Measurements from ENCODE around the gene ME3. TPM values are rescaled to one million over a fixed set of nuclear protein-coding genes. Genes with fewer than 3 reads are reported as not detected.
A peak's percentile ranks its signal among the peaks of the same experiment; 100 is the strongest.
"Not testable (repeated sequence)": the region's sequence is repeated elsewhere in the genome, so short reads cannot be mapped to it uniquely, and the experiment has no call there.

ME3 gene
- total RNA-seq, 1 donor from 2014 or later, result 1.8 TPM

GRCh38 chr11:86620891-86621521 lies 51.4 kb downstream of the ME3 start:
- ATAC-seq, result no peak

DNA sequence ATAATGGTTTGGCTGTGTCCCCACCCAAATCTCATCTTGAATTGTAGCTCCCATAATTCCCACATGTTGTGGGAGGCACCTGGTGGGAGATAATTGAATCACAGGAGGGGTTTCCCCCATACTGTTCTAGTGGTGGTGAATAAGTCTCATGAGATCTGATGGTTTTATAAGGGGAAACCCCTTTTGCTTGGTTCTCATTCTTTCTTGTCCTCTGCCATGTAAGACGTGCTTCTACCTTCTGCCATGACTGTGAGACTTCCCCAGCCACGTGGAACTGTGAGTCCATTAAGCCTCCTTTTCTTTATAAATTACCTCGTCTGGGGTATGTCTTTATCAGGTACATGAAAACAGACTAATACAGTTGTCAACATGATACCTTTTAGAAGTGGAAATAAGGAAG lies 53.0 kb downstream of the ME3 start:
- not testable (repeated sequence) for ATAC-seq

- ATAC-seq, result no peak
Observed at GRCh38 chr11:86617502-86617901, 54.9 kb downstream of the ME3 start.

GRCh38 chr11:86615487-86615886 lies 56.9 kb downstream of the ME3 start:
- no peak for ATAC-seq

DNA sequence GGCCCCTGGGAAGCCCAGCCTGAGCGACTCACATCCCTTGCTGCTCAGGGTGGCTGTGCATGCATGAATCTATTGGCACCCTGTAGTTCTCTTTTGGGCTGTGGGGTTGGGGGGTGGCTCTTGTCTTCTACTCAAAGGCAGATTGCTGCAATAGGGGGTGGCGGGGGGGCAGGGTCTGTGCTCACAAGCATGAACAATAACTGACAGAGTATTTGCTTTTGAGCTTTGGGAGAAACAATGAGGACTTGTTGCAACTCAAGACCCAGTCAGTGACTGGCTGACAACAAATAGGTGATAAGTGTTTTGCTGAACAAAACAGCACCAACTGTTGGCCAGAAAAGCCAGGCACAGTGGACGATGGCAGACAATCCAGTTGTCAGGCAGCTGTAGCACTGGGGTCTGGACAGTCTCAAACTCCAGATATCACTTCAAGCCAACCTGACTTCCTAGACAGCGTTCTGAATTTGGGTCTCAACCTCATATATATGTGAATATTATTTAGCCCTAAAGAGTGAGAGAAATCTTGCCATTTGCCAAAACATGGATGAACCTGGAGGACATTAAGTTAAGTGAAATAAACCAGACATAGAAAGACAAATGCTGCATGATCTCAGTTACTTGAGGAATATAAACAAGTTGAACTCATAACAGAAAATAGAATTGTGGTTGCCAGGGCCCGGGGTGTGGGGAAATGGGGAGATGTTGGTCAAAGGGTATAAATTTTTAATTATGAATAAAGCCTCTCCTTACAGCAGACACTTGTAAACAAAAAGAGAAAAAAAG lies 61.7 kb downstream of the ME3 start:
- ATAC-seq, result no peak

- ATAC-seq, result peak; percentile 70
Observed at GRCh38 chr11:86608251-86608799, 64.1 kb downstream of the ME3 start.

DNA sequence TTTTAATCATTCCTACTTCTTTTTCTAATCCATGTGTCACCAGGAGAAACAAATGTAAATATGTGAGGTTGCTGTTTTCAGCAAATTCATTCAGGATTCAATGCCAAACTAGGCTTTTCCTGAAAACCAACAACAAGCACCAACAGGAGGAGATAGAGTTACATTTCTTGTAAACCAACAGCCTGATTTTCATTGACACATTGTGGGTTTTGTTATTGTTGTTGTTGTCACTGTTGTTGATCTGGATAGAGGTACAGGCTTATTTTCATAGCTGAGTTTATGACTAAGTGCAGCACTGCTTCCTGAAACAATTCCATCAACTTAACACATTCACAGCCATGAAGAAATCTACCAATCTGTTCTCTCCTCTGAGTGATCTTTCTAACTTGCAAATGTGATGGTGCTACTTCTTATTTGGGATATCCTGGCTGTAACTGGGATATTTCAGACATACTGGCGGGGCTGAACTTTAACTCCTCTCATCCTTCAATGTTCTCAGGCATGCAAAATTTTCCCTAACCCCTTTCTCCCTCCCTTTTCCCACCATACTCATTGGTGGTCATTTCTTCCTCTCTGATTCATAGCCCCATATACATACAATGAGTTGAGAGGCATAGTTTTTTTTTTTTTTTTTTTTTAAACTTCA lies 65.5 kb downstream of the ME3 start:
- no peak for ATAC-seq

- no peak for ATAC-seq
Observed at GRCh38 chr11:86606270-86606835, 66.1 kb downstream of the ME3 start.

DNA sequence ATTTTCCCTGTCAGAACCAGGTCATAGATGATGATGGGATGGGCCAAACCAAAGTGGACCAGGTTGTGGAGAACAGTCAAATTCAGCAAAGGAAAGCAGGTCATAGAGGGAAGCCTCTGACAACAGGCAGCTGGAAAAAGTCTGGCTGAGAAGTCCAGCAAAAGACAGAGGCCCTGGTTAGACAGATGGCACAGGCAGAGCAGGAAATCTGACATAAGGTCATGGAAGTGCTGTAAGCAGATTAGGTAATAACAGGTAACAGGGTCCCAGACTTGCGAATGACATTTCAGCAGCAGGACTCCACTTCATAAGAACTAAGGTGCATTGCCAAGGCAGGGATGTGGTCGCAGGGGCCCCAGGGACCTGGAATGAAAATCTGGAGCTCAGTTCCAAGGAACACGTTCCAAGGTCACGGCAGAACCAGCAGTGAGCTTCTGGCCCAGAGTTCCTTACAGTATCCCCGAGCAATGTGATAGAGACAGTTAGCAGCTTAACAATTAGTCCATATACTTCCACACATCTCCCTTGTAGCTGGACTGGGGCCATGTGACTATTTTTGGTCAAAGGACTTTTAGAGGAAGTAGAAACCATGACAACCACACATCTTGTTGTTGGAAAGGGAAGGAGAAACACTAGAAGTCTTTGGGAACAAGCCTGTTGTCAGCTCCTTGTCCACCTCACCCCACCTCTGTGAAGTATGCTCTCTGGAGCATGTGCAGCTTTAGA lies 75.4 kb downstream of the ME3 start:
- no peak for ATAC-seq

DNA sequence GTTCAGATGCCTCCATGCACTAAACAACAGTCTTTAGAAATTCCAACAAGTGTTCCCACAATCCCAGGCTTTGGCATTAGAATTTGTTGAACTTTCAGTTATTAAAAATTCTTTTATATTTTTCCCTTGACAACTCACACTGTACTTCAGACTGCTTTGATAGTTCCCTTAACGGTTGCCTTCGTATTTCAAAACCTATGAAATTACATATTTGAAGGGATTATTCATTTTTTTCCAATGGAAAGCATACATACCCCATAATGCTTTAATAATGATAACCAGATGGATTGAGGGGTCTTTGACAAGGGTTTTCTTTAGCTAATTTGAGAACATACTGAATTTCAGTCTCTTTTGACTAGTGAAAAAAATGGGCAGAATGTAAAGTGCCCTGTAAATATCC lies 76.5 kb downstream of the ME3 start:
- no peak for ATAC-seq

DNA sequence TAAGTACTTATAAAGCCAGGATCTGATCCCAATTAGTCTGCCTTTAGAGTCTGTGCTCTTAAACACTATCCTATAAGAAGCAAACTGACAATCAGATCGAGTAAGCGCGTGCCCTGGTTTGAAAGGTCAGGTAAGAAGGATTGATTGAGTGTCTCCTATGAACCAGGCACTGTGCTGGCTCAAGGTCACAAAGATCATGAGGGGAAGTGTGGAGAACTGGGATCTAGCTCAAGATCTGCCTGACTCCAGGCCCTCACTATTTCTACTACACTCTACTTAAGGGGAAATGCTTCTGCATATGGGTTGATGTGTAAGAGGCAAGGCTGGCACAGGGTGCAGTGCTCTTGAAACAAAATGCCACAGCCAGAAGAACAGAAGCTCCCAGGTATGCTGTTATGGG lies 77.0 kb downstream of the ME3 start:
- no peak for ATAC-seq

GRCh38 chr11:86594746-86595145 lies 77.7 kb downstream of the ME3 start:
- ATAC-seq, result no peak

- ATAC-seq, result no peak
Observed at GRCh38 chr11:86593833-86594232, 78.6 kb downstream of the ME3 start.

DNA sequence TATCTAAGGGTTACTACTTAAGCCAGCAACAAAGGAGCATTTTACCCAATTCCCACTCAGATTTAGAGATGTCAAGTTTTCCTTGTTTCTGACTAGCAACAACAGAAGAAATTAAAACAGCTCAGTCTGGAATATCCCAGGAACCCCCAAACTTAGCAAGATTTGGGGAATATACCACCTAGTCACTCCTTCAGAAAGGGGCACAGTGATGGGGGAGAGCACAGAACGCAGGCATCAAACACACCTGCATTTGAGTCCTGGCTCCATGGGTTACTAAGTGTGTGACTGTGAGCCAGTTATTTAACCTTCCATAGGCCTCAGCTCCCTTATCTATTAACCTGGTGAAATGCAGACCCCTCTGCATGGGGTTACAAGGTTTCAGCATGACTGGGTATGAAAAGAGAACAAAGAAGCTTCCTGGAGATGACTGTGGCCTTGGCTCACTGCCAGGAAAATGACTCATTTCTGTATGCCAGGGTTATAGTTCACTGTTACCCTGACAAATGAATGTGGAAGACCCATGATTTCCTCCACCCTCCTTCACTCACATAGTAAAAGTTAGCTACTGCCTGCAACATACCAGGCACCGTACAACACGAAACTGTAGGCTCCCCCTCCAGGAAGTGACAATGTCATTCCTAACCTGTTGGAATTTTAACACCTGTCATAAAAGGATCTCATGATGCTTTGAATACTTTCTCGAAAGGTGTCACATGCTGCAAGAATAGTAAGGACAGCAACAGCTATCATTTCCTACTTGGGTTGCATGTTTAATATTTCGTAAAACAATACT lies 79.6 kb downstream of the ME3 start:
- ATAC-seq, result peak; percentile 80

DNA sequence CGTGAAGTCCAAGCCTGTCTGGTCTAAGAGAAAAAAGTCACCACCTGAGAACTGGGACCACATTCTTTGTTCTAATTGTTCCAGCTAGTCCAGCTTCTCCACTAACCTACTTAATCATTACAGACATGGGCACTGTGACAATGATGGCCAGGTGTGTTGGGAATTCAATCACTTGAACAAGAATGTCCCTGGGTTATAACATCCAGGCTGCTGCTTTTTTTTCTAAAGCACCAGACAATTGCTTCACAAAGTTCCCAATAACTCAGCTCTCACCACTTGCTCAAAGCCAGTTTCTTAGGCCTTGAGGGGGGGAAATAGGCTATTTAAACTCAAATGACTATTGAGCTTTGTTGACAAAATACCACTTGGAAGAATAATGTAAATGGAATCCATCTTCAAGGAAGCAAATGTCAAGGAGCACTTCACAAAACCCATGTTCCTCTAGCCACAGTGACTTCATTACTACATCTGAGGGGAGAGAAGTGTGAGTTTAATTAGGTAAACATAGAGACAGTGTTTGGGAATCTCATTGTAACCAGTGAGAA lies 80.3 kb downstream of the ME3 start:
- ATAC-seq, result peak; percentile 41

- ATAC-seq, result no peak
Observed at GRCh38 chr11:86591631-86592030, 80.8 kb downstream of the ME3 start.

DNA sequence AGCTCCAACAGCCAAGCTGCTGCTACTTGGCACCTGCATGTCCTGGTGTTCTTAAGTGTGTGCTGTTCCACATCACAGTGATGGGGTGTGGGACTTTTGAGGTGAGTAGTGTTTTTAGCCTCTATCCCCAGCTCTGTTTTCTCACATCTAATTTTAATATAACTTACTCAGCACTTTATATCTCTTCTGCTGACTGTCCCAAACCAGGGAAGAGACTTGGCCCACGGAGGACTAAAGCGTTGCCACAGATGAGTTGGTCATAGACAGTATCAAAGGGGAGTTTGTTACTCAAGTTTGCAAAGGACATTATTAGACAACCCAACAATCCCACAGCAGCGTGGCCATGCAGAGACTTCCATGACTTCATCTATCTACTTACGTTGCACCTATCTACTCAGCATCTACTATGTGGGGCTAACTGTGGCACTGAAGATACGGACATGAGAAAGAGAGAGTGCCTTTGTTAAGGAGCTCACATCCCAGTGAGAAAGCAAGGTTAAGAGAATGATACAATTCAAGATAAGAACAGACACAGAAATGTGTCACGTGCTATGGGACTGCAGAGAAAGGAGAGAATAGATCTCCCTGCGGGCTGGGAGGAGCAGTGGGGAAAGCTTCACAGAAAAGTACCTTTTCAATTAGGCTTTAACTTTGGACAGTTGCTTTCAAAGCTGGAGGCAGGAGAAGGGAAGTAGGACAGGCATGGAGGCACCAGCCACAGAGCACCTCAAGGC lies 82.4 kb downstream of the ME3 start:
- ATAC-seq, result no peak

GRCh38 chr11:86589204-86589603 lies 83.2 kb downstream of the ME3 start:
- ATAC-seq, result no peak

GRCh38 chr11:86588566-86589090 lies 83.8 kb downstream of the ME3 start:
- ATAC-seq, result no peak
